DMS153 treated with DMSO at 0.1 percent for 48 hours (cell line): ENCODE data around the gene ZNF746.
A peak's percentile ranks its signal among the peaks of the same experiment; 100 is the strongest.
"Not testable (repeated sequence)": the region's sequence is repeated elsewhere in the genome, so short reads cannot be mapped to it uniquely, and the experiment has no call there.

Experiments
- DNase-seq: peaks from one replicate; lab custom pipeline; 2025; ENCODE audit not compliant: unreplicated experiment; lab: John Stamatoyannopoulos, UW

The ZNF746 gene

GRCh38 chr7:149497467-149498261, at the start of gene ZNF746:
Gene ZNF746 (minus strand): TSS chr7:149497809. CDS start chr7:149497536, 273 bp downstream.
- DNase-seq, result peak; percentile 59

DNA sequence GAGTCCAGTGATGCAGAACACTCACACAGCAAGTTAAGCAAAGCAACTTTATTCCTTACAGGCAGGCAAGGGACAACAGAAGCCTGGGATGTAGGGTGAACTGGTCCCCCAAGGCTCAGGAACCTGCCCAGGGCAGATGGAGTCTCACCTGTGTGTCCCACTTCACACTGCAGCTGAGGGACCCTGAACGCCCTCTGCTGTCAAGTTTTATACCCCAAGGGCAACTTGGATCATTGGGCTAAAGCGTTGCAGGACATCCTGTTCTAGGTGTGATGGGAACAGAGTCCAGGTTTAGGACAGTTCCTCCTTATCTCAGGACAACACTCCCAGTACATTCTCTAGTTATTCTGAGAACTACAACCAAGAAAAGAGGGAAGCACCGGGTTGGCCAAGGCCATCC, 49.5 kb upstream of the ZNF746 start:
- no peak for DNase-seq

DNA sequence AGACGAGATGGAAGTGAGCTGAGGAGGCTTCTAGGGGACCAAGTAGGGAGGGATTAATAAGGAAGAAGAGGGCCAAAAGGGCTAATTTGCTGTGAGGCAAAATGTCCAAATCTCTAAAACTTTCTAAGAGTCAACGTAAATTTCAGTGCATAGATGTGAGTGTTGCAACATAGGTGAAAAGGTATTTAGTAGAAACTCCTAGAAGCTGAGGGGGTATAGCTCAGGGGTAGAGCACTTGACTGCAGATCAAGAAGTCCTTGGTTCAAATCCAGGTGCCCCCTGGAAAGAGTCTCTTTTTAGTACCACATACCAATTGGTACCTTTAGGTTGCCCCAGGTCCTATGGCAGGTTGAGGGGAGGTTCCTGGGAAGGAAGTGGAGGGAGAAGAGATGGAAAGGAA, 48.7 kb upstream of the ZNF746 start:
- DNase-seq, result no peak

GRCh38 chr7:149544028-149544427, 46.4 kb upstream of the ZNF746 start:
- DNase-seq, result no peak

- DNase-seq, result no peak
Measured at GRCh38 chr7:149532654-149533053, 35.0 kb upstream of the ZNF746 start.

DNA sequence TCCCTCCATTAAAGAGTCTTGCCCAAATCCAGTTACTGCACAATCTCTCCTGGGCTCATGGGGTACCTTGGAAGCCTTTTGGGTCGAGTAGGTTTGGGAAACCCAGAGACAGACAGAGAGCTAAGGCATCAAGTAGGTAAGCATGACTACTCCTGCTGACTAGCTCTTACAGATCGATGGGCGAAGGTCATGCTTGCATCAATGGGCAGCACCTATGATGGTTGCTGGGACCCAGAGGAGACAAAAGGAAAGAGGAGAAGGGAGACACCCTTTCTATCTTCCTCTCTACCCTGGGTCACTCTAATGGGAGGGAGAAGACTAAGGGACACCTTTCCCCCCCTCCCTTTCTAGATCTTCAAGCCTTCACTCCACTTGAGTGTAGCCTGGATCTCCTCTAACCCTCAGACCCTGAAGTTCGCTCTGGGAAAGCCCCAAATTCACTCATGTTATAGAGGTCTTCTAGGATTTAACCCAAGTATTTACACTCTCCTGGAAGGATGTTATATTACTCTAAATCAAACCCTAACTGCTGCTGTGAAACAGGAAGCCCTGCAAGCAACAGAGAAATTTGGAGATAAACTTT, 31.6 kb upstream of the ZNF746 start:
- no peak for DNase-seq

GRCh38 chr7:149527414-149527813, 29.8 kb upstream of the ZNF746 start:
- DNase-seq, result no peak

DNA sequence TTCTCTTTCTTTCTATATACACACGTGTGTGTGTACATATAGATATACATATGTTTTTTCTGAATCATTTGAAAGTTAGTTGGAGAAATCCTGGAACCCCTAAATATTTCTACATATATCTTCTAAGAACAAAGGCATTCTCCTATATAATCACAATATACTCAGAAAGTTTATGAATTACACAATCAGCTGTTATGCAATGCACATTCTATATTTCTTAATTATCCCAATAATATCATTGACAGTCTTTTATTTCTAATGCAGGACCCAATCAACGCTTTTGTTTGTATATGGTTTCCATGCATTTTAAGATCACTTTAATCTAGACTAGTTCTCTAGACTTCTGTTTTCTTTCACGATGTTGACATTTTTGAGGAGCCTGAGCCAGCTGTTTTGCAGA, 27.7 kb upstream of the ZNF746 start:
- no peak for DNase-seq

DNA sequence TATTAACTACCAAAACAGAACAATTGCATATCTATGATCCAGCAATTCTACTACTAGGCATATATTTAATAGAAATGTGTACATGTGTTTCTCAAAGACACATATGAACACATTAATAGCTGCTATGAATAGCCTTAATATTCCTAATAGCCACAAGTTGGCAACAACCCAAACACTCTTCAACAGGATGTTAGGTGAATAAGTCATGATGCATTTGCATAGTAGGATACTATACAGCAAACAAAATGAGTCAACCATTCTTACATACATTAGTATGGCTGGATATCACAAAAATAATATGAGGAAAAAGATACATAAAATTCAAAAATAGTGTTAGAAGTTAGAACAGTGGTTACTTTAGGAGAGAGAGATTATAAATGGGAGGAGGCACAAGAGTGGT, 26.8 kb upstream of the ZNF746 start:
- DNase-seq, result no peak

DNA sequence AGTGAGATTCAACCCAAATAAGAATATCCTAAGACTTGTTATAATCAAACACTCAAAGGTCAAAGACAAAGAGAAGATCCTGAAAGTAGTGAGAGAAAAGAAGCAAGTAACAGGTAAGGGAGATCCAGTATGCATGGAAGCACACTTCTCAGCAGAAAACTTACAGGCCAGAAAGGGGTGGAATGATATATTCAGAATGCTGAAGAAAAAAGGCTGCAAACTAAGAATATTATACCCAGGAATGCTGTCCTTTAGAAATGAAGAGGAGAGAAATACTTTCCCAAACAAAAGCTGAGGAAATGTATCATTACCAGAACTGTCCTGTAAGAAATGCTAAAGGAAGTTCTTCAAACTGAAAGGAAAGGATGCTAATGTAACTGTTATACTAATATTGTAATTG, 12.6 kb upstream of the ZNF746 start:
- no peak for DNase-seq

- no peak for DNase-seq
Measured at GRCh38 chr7:149509774-149510173, 12.2 kb upstream of the ZNF746 start.

GRCh38 chr7:149505551-149505950, 7.9 kb upstream of the ZNF746 start:
- no peak for DNase-seq

DNA sequence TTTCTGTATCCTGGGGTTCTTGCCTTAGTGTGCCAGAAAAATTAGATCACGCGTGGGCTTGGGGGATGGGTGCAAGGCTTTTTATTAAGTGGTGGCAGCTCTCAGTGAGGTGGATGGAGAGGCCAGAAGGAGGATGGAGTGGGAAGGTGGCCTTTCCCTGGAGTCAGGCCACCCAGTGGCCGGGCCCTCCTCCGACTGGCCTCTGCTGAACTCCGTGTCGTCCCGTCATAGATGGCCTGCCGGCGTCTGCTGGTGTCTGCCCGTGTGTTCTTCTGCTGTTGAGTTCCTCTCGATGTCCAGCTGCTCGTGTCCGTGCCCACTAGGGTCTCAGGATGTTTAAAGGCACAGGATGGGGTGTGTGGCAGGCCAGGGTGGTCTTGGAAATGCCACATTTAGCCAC, 4.0 kb upstream of the ZNF746 start:
- DNase-seq, result no peak

GRCh38 chr7:149500910-149501309, 3.3 kb upstream of the ZNF746 start:
- no peak for DNase-seq

- no peak for DNase-seq
Measured at GRCh38 chr7:149500201-149500600, 2.6 kb upstream of the ZNF746 start.

DNA sequence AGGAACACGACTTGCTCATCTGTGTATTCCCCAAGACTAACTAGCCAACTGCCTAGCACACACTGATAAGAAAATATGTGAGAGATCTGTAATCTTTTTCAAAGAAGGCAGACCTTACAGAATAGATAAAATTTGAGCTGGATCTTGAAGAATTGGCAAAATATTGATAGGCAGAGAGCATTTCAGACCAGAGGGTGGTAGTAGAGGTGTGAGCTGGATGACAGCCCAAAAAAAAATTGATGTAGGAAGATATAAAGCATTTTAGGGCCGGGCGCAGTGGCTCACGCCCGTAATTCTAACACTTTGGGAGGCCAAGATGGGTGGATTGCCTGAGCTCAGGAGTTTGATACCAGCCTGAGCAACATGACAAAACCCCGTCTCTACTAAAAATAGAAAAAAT, 1.2 kb upstream of the ZNF746 start:
- DNase-seq, result no peak

DNA sequence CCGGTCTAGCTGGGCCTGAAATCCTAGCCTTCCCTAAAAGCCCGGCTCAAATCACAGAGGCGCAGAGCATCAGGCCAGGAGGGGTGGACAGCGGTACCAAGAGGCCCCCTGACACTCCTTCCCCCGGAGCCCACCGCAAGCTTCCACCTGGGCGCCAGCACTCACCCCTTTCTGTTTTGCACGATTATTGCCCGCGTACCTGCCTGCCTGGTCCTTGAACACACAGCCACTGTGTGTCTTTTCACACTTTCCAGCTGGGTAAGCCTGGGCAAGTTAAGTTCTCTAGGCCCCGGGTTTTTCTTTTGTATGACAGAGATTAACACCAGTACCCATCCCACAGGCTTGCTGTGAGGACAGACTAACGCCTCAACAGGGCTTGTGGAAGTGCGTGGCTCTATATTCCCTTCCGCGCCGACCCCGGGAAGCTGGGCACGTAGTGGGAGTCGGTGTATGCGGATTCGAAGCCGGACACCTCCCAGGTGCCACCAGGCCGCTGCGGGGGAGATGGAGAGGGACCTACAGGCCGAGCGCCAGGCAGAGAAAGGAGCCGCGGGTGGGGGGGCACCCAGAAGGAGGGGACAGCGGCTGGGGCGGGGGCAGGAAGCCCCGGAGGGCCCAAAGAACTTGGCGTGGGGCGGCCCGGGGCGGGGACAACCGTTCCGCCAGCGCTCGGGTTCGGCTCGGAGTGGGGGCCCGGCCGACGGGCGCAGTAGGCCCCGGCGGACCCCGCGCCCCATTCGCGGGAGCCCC, 792 bp downstream of the ZNF746 start:
- no peak for DNase-seq

- DNase-seq, result no peak
Measured at GRCh38 chr7:149495785-149496641, 1.6 kb downstream of the ZNF746 start.

- DNase-seq, result no peak
Measured at GRCh38 chr7:149494738-149495368, 2.8 kb downstream of the ZNF746 start.

GRCh38 chr7:149493975-149494374, 3.6 kb downstream of the ZNF746 start:
- not testable (repeated sequence) for DNase-seq

GRCh38 chr7:149493366-149493765, 4.2 kb downstream of the ZNF746 start:
- DNase-seq, result no peak
